Limb (tissue), 2 donors: ENCODE data around the gene FOXK1.
A peak's percentile ranks its signal among the peaks of the same experiment; 100 is the strongest.

Experiments
- DNase-seq, 2 donors: peaks; one replicate each; pipeline ENCODE4 v3.0.0-alpha.2; 2016; ENCODE audit errors: extremely low spot score in 2 of 2

FOXK1 gene

GRCh38 chr7:4698707-4699275 is 16.7 kb downstream of the FOXK1 start:
- no peak for DNase-seq

GRCh38 chr7:4699841-4700240 is 17.7 kb downstream of the FOXK1 start:
- DNase-seq = no peak

GRCh38 chr7:4700577-4701235 is 18.6 kb downstream of the FOXK1 start:
- DNase-seq = no peak

- no peak for DNase-seq
These were observed 20.9 kb downstream of the FOXK1 start for GRCh38 chr7:4702961-4703512.

- no peak for DNase-seq
These were observed 21.4 kb downstream of the FOXK1 start for GRCh38 chr7:4703532-4703931.

GRCh38 chr7:4706384-4707216 is 24.5 kb downstream of the FOXK1 start:
- DNase-seq = no peak

GRCh38 chr7:4707217-4707741 is 25.2 kb downstream of the FOXK1 start:
- DNase-seq = peak in 1 of 2 donors; percentile 57

GRCh38 chr7:4707980-4708411 is 25.9 kb downstream of the FOXK1 start:
- DNase-seq = no peak

GRCh38 chr7:4709187-4709586 is 27.1 kb downstream of the FOXK1 start:
- no peak for DNase-seq

GRCh38 chr7:4711093-4711492 is 29.0 kb downstream of the FOXK1 start:
- no peak for DNase-seq

- no peak for DNase-seq
These were observed 29.5 kb downstream of the FOXK1 start for GRCh38 chr7:4711634-4712033.

GRCh38 chr7:4712281-4713182 is 30.4 kb downstream of the FOXK1 start:
- DNase-seq = no peak

GRCh38 chr7:4713183-4713784 is 31.2 kb downstream of the FOXK1 start:
- DNase-seq = no peak

- DNase-seq = no peak
These were observed 32.1 kb downstream of the FOXK1 start for GRCh38 chr7:4714161-4714700.

- DNase-seq = no peak
These were observed 32.8 kb downstream of the FOXK1 start for GRCh38 chr7:4714767-4715409.

GRCh38 chr7:4715410-4715776 is 33.3 kb downstream of the FOXK1 start:
- DNase-seq = no peak

- DNase-seq = no peak
These were observed 35.1 kb downstream of the FOXK1 start for GRCh38 chr7:4716946-4717795.

GRCh38 chr7:4718075-4718474 is 36.0 kb downstream of the FOXK1 start:
- no peak for DNase-seq

GRCh38 chr7:4720225-4720624 is 38.1 kb downstream of the FOXK1 start:
- no peak for DNase-seq
